Astrocyte (in vitro differentiated cells and primary cell): ENCODE data around the gene ITPKA.

Experiments
- EZH2 ChIP-seq: IDR thresholded peaks from 2 replicates; pipeline ENCODE4 v1.6.1; 2012; ENCODE audit warnings: mild to moderate bottlenecking, low read length, inconsistent platforms; ENCODE audit not compliant: insufficient read depth
- TF ChIP-seq, protein P1 (sequence below): IDR thresholded peaks from 2 replicates; pipeline ENCODE4 v1.5.1; 2011; ENCODE audit warnings: low read depth, mild to moderate bottlenecking, inconsistent platforms, low read length, moderate library complexity; ENCODE audit not compliant: insufficient read depth

DNA sequence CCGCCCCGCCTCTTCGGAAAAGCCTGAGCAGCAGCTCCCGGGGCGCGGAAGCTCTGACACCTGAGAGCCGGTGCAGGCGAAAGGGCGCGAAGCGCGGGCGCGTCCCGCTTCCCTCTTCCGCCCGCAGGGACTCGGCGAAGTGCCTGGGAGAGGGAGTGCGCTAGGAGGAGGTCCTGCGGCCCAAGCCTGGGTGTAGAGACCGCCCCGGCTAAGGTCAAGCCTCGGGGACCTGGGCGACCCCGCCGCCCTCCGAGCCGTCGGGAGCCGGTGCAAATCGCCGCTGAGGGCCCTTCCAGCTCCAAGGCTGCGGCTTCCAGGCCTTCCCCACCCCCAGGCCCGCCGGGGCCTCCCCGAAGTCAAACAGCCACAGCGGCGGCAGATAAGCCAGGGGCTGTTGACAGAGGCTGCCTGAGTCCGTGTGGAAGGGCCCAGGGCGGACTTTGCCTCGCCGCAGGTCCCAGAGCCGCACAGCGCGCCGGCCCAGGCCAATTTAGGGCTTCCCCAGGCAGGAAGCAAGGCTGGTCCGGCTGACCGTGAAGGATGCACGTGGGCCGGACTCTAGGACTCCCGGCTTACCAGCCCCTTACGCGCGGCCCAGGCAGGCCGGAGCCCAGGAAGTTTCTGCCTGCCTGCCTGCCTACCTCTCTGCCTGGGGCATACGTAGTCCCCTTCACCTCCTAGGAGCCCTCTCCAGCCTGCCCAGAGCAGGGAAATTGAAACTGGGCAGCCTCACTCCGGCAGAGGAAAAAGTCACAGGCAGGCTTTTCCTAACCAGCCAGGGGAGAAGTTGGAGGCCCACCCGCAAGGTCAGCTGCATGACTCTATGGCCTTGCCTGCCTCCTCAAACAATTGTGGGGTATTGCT lies 2.3 kb downstream of the ITPKA start:
- TF ChIP-seq, protein P1, sequence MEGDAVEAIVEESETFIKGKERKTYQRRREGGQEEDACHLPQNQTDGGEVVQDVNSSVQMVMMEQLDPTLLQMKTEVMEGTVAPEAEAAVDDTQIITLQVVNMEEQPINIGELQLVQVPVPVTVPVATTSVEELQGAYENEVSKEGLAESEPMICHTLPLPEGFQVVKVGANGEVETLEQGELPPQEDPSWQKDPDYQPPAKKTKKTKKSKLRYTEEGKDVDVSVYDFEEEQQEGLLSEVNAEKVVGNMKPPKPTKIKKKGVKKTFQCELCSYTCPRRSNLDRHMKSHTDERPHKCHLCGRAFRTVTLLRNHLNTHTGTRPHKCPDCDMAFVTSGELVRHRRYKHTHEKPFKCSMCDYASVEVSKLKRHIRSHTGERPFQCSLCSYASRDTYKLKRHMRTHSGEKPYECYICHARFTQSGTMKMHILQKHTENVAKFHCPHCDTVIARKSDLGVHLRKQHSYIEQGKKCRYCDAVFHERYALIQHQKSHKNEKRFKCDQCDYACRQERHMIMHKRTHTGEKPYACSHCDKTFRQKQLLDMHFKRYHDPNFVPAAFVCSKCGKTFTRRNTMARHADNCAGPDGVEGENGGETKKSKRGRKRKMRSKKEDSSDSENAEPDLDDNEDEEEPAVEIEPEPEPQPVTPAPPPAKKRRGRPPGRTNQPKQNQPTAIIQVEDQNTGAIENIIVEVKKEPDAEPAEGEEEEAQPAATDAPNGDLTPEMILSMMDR, result no peak
- TF ChIP-seq EZH2, result no peak
